Measurements from ENCODE around the gene TFE3.

GRCh38 chrX:49073601-49074575, 30.7 kb upstream of the TFE3 start, which contains the start of gene PRAF2:
- TF ChIP-seq CTCF (IDR thresholded peaks at IDR 0.05) (peak in 4 of 12 donors; percentile 3 to 14 (median 10)), POLR2A (IDR thresholded peaks at IDR 0.05) (peak in 1 of 2 donors; percentile 71)

Data from heart left ventricle (tissue), 13 donors.